Measurements from ENCODE around the gene MRPS33.

DNA sequence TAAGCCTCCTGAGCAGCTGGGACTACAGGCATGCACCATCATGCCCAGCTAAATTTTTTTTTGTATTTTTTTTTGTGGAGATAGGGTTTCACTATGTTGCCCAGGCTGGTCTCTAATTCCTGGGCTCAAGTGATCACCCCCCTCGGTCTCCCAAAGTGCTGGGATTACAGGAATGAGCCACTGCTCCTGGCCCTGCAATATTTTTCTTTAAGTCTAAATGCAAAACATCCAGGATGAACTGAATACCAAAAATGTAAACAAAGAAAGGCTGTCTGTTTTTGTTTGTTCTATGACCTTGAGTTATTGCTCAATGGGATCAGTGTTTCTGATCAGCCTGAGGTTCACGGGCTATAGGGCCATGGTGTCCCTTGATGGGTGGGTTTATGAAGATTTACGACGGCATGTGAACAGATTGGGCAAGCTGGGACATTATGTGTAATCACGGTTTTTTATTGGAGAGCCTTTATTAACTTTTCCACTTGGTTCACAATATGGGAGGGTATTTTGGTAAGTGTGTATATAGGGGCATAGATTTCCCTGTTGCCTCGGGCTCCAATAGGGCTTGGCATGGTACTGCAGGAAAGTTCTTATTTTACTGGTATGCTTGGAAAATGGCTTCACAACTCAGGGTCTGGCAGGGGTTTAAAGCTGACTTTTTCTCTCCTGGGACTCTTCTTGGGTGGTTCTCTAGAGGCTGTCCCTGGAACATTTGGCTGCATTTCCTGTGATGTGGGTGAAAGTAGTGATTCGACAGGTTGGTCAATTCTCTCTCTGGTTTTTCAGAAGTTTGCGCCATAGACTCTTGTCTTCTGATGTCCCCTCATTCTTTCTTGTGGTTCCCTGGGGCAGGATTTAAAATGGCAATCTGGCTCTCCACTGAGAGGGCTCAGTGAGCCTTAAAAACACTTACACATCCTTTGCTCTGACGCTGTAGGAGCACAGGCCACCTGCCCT is 41.6 kb downstream of the MRPS33 start:
- TF ChIP-seq NFRKB (IDR thresholded peaks at IDR 0.05) = no peak
- no peak for TF ChIP-seq FOXK2 (IDR thresholded peaks at IDR 0.05)
- TF ChIP-seq LEF1 (IDR thresholded peaks at IDR 0.05; ENCODE audit: borderline replicate concordance) = no peak
- no peak for TF ChIP-seq HDGF (IDR thresholded peaks at IDR 0.05; ENCODE audit: borderline replicate concordance)
